ENCODE data around the gene PDCD1. TPM values are rescaled to one million over a fixed set of nuclear protein-coding genes. Genes with fewer than 3 reads are reported as not detected.
"Not testable (repeated sequence)": the region's sequence is repeated elsewhere in the genome, so short reads cannot be mapped to it uniquely, and the experiment has no call there.

The PDCD1 gene
- total RNA-seq, 4 donors from 2014 or later: 1.2 to 2.5 (median 1.5) TPM

- peaks cover 0 to 12% (median 0%) of the 10 kb centered on the region in 4 donors for H3K27me3 ChIP-seq
- peaks cover 4 to 18% (median 8%) of the 10 kb centered on the region in 3 donors for H3K4me1 ChIP-seq
- DNase-seq: no peak
- no peaks in the 10 kb centered on the region for H3K36me3 ChIP-seq
- no peak for TF ChIP-seq POLR2A (IDR thresholded peaks at IDR 0.05)
- TF ChIP-seq, protein P1, sequence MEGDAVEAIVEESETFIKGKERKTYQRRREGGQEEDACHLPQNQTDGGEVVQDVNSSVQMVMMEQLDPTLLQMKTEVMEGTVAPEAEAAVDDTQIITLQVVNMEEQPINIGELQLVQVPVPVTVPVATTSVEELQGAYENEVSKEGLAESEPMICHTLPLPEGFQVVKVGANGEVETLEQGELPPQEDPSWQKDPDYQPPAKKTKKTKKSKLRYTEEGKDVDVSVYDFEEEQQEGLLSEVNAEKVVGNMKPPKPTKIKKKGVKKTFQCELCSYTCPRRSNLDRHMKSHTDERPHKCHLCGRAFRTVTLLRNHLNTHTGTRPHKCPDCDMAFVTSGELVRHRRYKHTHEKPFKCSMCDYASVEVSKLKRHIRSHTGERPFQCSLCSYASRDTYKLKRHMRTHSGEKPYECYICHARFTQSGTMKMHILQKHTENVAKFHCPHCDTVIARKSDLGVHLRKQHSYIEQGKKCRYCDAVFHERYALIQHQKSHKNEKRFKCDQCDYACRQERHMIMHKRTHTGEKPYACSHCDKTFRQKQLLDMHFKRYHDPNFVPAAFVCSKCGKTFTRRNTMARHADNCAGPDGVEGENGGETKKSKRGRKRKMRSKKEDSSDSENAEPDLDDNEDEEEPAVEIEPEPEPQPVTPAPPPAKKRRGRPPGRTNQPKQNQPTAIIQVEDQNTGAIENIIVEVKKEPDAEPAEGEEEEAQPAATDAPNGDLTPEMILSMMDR (IDR thresholded peaks at IDR 0.05): no peak
- 64 to 80% methylated on average over 2 to 3 of the region's 18 CpGs for WGBS, 2 donors
- no peak overlapping the region for H3K4me3 ChIP-seq
- intact Hi-C loops (cut with DNase I): loop anchor here (10.0 kb wide), 1 partner anchor 142 kb away; the partner anchor contains the start of gene D2HGDH
- H3K9me3 ChIP-seq: no peaks in the 10 kb centered on the region
- no peak overlapping the region for H3K27ac ChIP-seq
These were observed 18.0 kb upstream of the PDCD1 start for GRCh38 chr2:241876528-241877196.

DNA sequence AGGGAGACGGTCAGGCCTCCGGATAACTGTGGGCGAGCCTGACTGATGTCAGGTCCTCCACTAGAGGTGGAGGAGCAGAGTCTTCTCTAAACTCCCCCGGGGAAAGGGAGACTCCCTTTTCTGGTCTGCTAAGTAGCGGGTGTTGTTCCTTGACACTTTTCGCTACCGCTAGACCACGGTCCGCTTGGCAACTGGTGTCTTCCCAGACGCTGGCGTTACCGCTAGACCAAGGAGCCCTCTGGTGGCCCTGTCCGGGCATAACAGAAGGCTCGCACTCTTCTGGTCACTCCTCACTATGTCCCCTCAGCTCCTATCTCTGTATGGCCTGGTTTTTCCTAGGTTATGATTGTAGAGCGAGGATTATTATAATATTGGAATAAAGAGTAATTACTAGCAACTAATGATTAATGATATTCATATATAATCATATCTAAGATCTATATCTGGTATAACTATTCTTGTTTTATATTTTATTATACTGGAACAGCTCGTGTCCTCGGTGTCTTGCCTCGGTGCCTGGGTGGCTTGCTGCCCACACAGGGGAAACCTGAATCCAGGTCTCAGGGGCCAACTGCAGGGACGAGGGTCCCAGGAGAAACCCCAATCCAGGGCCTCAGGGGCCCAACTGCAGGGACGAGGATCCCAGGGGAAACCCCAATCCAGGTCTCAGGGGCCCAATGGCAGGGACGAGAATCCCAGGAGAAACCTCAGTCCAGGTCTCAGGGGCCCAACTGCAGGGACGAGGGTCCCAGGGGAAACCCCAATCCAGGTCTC lies 17.2 kb upstream of the PDCD1 start:
- intact Hi-C loops (cut with DNase I): loop anchor here (10.0 kb wide), 1 partner anchor 141 kb away; the partner anchor contains the start of gene D2HGDH
- H3K4me3 ChIP-seq, H3K9me3 ChIP-seq, H3K36me3 ChIP-seq, DNase-seq, H3K27ac ChIP-seq: not testable (repeated sequence)
- 37 to 62% methylated on average over 12 to 16 of the region's 22 CpGs for WGBS, 2 donors
- TF ChIP-seq, protein P1 (IDR thresholded peaks at IDR 0.05): peak in 3 of 6 experiments; percentile 33 to 55 (median 37)
- Histone ChIP-seq H3K4me1 (peaks cover 2 to 11% (median 3%) of the 10 kb centered on the region in 3 donors), H3K27me3 (peaks cover 0 to 18% (median 0%) of the 10 kb centered on the region in 4 donors)

DNA sequence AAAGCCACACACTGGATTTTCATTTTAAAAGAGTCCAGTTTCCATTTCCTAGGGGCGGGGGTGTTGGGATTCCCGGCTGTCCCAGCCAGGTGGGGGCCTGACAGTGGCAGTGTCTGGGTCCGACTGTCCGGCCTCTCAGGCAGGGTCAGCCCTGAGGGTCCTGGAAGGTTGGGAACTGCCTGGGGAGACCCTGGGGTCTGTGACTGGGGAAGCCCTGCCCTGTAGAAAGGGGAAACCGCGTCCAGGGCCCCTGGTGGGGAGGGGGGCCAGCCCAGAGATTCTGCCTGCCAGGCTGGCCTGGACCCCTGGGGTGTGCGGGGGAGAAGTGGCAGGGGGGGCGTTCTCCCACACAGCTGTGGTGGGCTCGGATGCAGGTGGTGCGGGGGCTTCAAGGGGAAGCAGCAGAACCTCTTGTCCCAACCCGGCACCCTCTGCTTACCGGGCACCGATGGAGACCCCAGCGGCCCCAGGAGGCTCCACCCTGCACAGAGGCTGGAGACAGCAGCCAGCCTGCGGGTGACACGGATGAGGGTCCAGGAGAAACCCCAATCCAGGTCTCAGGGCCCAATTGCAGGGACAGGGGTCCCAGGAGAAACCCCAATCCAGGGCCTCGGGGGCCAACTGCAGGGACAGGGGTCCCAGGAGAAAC lies 15.7 kb upstream of the PDCD1 start:
- TF ChIP-seq, protein P1 (IDR thresholded peaks at IDR 0.05): no peak
- TF ChIP-seq POLR2A (IDR thresholded peaks at IDR 0.05): no peak
- Histone ChIP-seq H3K9me3 (no peaks in the 10 kb centered on the region), H3K4me3 (no peak overlapping the region), H3K36me3 (no peaks in the 10 kb centered on the region), H3K27me3 (peaks cover 0 to 33% (median 0%) of the 10 kb centered on the region in 4 donors), H3K27ac (no peak overlapping the region), H3K4me1 (peaks cover 0 to 13% (median 0%) of the 10 kb centered on the region in 3 donors)
- intact Hi-C loops (cut with DNase I): loop anchor here (10.0 kb wide), 1 partner anchor 140 kb away; the partner anchor contains the start of gene D2HGDH
- WGBS, 2 donors: 94 to 96% methylated on average over 3 to 4 of the region's 17 CpGs
- DNase-seq: no peak

- peaks cover 0 to 38% (median 0%) of the 10 kb centered on the region in 4 donors for H3K27me3 ChIP-seq
- H3K9me3 ChIP-seq: no peaks in the 10 kb centered on the region
- no peak overlapping the region for H3K27ac ChIP-seq
- no peak overlapping the region for H3K4me3 ChIP-seq
- H3K4me1 ChIP-seq: peaks cover 0 to 19% (median under 1%) of the 10 kb centered on the region in 3 donors
- no peaks in the 10 kb centered on the region for H3K36me3 ChIP-seq
- TF ChIP-seq, protein P1 (IDR thresholded peaks at IDR 0.05): no peak
- no peak for TF ChIP-seq POLR2A (IDR thresholded peaks at IDR 0.05)
- DNase-seq: no peak
- intact Hi-C loops (cut with DNase I): loop anchor here (10.0 kb wide), 1 partner anchor 139 kb away; the partner anchor contains the start of gene D2HGDH
- 89 to 93% methylated on average over 6 to 7 of the region's 7 CpGs for WGBS, 2 donors
These were observed 15.1 kb upstream of the PDCD1 start for GRCh38 chr2:241873803-241874110.

All from esophagus squamous epithelium (tissue), 5 donors.